Measurements from ENCODE around the gene TCFL5. TPM values are rescaled to one million over a fixed set of nuclear protein-coding genes. Genes with fewer than 3 reads are reported as not detected.
A peak's percentile ranks its signal among the peaks of the same experiment; 100 is the strongest.

TCFL5 gene
- total and polyA plus RNA-seq, 2 donors from 2014 or later: 6.1 to 11.5 TPM

- peaks cover 0 to 10% (median 5%) of the 10 kb centered on the region in 3 donors for H3K4me1 ChIP-seq (ENCODE audit: control insufficient read depth in 2 of 3, insufficient read depth in 2 of 3, low read depth in 1 of 3, low read length in 3 of 3)
- no peak overlapping the region for H3K27ac ChIP-seq (ENCODE audit: low read depth in 2 of 2, low read length in 2 of 2)
- intact Hi-C loops (cut with DNase I): no loop called here
- no peaks in the 10 kb centered on the region for H3K36me3 ChIP-seq (ENCODE audit: control insufficient read depth in 2 of 3, insufficient read depth in 3 of 3, low read length in 3 of 3)
- no peaks in the 10 kb centered on the region for H3K27me3 ChIP-seq (ENCODE audit: control insufficient read depth, insufficient read depth, low read length)
- H3K9me3 ChIP-seq (ENCODE audit: control insufficient read depth in 2 of 3, insufficient read depth in 1 of 3, low read length in 3 of 3): no peaks in the 10 kb centered on the region
- no peak for TF ChIP-seq CTCF (IDR thresholded peaks at IDR 0.05; ENCODE audit: borderline replicate concordance, extremely low read depth, insufficient read depth)
- DNase-seq (peak in 2 of 5 donors; percentile 55 to 73), FAIRE-seq (no peak)
- H3K4me3 ChIP-seq (ENCODE audit: low read length in 3 of 3): no peak overlapping the region
- no peak overlapping the region for H3K9ac ChIP-seq (ENCODE audit: low read length in 3 of 3)
Observed at GRCh38 chr20:62828511-62829230, 33.0 kb downstream of the TCFL5 start.

- H3K36me3 ChIP-seq (ENCODE audit: control insufficient read depth in 2 of 3, insufficient read depth in 3 of 3, low read length in 3 of 3): no peaks in the 10 kb centered on the region
- no peak for TF ChIP-seq CTCF (IDR thresholded peaks at IDR 0.05; ENCODE audit: borderline replicate concordance, extremely low read depth, insufficient read depth)
- intact Hi-C loops (cut with DNase I): no loop called here
- no peaks in the 10 kb centered on the region for H3K9me3 ChIP-seq (ENCODE audit: control insufficient read depth in 2 of 3, insufficient read depth in 1 of 3, low read length in 3 of 3)
- DNase-seq: peak in 1 of 5 donors; percentile 69
- no peak for FAIRE-seq
- H3K27ac ChIP-seq (ENCODE audit: low read depth in 2 of 2, low read length in 2 of 2): no peak overlapping the region
- H3K4me1 ChIP-seq (ENCODE audit: control insufficient read depth in 2 of 3, insufficient read depth in 2 of 3, low read depth in 1 of 3, low read length in 3 of 3): peaks cover 0 to 10% (median 5%) of the 10 kb centered on the region in 3 donors
- H3K4me3 ChIP-seq (ENCODE audit: low read length in 3 of 3): no peak overlapping the region
- H3K9ac ChIP-seq (ENCODE audit: low read length in 3 of 3): no peak overlapping the region
- no peaks in the 10 kb centered on the region for H3K27me3 ChIP-seq (ENCODE audit: control insufficient read depth, insufficient read depth, low read length)
Observed at GRCh38 chr20:62828051-62828450, 33.6 kb downstream of the TCFL5 start.

GRCh38 chr20:62827311-62828038 is 34.1 kb downstream of the TCFL5 start:
- no peak overlapping the region for H3K4me3 ChIP-seq (ENCODE audit: low read length in 3 of 3)
- H3K4me1 ChIP-seq (ENCODE audit: control insufficient read depth in 2 of 3, insufficient read depth in 2 of 3, low read depth in 1 of 3, low read length in 3 of 3): peaks cover 0 to 7% (median 5%) of the 10 kb centered on the region in 3 donors
- no peak for TF ChIP-seq CTCF (IDR thresholded peaks at IDR 0.05; ENCODE audit: borderline replicate concordance, extremely low read depth, insufficient read depth)
- FAIRE-seq (no peak), DNase-seq (peak in 4 of 5 donors; percentile 45 to 78 (median 69))
- H3K9me3 ChIP-seq (ENCODE audit: control insufficient read depth in 2 of 3, insufficient read depth in 1 of 3, low read length in 3 of 3): no peaks in the 10 kb centered on the region
- no peak overlapping the region for H3K27ac ChIP-seq (ENCODE audit: low read depth in 2 of 2, low read length in 2 of 2)
- no peaks in the 10 kb centered on the region for H3K36me3 ChIP-seq (ENCODE audit: control insufficient read depth in 2 of 3, insufficient read depth in 3 of 3, low read length in 3 of 3)
- H3K9ac ChIP-seq (ENCODE audit: low read length in 3 of 3): no peak overlapping the region
- intact Hi-C loops (cut with DNase I): no loop called here
- H3K27me3 ChIP-seq (ENCODE audit: control insufficient read depth, insufficient read depth, low read length): no peaks in the 10 kb centered on the region
